Hematopoietic multipotent progenitor cell (in vitro differentiated cells): ENCODE results near the gene FGD4. TPM values are rescaled to one million over a fixed set of nuclear protein-coding genes. Genes with fewer than 3 reads are reported as not detected.

ENCODE experiments used
- DNase-seq, 3 donors: peaks; one replicate each; pipeline ENCODE4 v3.0.0-alpha.2; 2011 to 2015; ENCODE audit warnings: low read depth in 2 of 3, low spot score in 2 of 3
- total RNA-seq: library from RNA; depleted of rRNA; stranded (reverse); fragments of >200 nt; gene quantifications from one replicate; pipeline ENCODE4 v1.2.3, GENCODE V29; 2012

Gene FGD4
- total RNA-seq, 1 donor = 3.2 TPM

DNA sequence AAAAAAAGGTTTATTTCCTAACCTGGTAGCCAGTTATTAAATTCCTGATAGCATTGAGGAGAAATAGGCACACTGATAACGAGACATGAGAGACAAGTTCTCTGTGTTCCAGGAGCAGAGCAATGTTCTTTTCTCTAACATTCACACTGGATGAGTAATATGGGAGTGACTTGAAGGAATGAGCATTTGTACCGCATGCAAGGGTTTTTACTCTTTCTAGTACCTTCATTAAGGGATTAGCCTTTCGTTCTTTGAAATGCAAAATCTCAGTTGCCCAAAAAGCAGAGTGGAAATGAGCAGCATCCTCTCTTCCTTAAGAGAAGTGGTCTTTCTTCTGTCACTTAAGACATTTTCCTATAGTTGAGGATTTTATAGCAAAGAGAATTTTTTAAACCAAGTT lies 54.7 kb downstream of the FGD4 start:
- no peak for DNase-seq

DNA sequence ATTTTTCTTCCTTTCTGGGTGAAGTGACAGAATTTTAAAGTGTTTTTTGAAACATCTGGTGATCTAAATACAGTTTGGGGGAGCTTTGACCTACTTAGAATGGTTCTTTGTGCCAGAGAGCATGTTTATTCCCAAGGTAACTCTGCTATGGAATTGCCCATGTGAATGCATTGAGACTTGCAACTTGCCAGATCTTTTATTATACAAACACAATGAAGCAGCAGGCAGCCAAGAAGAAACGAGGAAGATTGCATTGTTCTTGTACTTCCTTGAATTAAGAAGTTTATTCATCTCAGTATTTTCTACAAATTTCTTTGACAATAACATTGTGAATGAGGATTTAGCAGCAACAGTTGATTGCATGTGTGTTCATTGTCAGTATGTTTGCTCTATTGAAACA lies 55.5 kb downstream of the FGD4 start:
- no peak for DNase-seq

DNA sequence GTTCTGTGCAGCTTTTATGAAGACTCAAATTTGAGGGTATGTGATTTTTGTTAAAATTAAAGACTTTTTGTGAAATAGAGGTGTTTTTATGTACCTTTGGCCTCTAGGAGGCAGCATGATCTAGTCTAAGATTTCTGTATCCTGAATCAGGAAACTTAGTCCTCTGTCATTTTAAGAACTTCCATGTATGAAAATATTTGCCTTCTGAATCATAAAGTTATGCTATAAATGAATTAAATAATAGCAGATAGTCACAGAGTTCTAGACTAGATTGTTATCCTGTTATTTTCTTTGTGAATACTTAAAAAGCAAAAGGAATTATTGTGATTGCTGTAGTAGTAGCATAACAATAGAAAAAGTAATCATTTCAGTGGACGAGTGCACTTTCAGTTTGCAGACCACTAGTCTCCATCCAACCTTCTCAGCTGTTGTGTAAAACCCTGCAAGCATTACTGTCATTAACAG lies 56.3 kb downstream of the FGD4 start:
- DNase-seq = peak in 2 of 3 donors; percentile 68 to 87

DNA sequence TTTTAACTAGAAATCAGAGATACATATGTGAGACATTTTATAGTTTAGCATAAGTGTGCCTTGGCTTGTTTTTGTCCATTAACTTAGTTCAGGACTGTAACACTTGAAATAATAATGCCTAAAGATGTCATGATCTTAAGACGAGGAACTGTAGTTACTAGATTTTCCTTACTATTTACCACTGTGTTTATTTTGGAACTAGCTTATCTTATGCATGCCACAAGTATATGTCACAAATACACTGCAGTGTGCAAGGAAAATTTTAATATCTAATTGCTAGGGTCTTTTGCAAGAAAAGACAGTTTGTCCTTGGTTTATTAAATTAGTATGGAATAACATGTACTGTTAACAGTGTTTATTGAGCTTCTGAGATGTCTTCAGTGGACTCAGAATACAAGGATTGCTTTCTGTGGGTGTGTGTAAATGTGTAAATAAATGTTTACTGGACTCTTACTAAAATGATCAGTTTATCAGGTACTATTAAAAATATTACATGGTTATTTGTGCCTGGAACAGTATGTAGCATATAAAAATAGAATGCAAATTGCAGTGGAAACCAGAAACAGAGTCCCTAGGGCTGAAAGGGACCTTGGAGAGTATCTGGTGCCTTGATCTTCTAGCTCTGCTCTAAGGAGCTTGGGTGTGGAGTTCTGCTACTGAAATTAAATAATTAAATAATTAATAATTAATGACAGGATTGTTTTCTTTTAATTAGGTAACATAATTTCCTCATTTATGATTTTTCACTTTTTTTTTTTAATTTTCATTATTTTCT lies 58.1 kb downstream of the FGD4 start:
- DNase-seq = no peak

DNA sequence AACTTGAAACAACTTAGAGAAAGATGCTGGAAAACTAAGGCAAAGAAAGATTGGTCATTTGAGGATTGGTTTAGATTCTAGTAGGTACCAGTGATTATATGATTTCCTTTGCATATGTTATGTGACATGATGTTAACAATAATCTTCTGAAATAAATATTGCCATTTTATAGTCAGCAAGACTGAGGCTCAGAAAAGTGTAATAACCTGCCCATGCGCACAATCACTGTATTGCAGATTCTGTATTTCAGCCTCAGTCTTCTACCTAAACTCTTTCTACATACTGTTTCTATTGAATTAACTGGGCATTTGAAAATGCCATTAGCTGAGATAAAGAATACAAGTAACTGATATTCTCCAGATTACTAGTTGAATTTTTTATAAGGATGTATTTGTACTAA lies 61.3 kb downstream of the FGD4 start:
- no peak for DNase-seq

DNA sequence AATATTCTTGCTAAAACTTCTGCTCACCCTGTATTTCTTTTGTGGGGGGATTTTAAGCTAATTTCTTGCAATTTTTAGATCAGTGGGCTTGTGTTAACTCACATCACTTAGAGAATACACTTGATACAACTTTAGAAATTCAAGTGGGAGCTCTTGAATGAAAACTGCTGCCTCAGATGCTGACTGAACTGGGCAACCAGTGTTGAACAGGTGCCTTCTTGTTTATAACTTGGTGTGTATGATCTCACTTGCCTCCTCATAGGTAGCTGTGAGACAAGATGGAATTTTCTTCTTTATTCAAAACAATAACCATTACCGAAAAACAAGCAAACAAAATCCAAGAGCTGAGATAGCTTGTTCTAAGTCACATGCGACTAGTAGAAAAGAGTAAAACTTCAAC lies 63.5 kb downstream of the FGD4 start:
- no peak for DNase-seq

DNA sequence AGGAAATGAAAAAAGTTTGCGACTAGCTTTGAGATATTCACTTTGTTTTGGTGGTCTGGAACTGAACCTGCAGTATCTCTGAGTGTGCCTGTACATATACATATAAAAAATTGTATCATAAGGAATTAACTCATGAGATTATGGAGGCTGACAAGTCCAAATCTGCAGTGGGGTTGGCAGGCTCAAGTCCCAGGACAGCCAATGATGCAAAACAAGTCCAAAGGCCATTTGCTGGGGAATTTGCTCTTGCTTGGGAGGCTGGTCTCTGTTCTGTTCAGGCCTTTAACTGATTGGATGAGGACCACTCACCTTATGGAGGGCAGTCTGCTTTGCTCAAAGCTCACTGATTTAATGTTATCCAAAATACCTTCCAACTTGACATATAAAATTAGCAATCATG lies 66.8 kb downstream of the FGD4 start:
- no peak for DNase-seq

DNA sequence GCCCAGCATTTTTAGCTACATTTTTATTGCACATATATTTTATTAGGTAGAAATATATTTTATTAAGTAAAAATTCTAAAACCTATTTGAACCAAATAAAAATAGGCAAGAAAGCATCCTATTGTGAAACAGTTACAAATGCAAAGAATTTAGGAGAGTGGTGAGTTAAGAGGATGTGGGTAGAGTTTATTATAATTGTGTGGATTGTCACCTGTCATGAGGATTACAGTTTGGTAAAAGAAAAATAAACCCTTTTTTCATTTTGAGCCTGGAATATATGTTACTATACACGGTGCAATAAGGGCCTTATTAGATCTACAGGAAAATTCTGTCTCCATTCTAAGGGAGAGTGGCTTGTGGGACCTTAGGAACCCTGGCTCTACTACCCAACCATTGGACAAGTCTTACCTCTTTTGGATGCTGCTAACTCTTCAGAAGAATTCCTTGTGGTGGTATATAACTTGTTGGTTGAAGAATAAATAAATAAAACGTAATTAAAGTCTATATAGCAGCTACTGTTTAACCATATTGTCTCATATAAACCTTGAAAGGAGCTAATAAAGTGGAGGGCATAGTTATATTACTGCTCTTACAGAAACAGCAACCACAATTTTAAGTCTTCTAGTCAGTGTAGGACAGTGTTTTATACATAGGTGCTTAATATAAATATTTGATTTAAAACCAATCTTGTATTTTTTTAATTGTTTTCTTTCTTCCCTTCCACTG lies 67.8 kb downstream of the FGD4 start:
- no peak for DNase-seq

DNA sequence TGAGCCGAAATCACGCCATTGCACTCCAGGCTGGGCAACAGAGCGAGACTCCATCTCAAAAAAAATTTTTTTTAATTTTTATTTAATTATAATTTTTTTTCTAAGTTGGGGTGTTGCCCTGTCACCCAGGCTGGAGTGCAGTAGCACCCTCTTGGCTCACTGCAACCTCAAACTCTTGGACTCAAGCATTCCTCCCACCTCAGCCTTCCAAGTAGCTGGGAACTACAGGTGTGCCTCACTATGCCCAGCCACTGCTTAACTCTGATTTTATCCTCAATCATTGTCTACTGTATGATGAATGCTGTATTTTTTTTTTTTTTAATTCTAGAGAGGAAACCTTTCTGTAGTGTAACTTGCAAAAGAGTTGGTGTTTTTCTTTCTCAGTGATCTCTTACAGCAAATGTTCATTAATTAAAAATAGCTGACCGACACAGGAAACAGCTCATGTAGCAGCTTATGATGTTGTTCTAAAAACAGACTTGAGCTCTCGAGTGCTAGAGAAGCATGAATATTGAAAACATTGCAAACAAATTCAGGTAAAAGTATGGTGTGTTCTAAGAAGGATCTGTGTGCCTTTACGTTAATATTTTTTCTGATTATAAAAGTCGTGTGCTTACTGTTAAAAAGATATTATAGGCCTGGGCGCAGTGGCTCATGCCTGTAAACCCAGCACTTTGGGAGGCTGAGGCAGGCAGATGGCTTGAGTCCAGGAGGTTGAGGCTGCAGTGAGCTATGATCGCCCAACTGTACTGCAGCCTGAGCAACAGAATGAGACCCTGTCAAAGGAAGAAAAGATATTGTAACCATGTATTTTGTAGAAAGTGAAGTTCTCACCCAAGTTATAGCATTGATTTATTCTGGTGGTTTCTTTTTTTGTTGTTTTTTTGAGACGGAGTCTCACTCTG lies 68.9 kb downstream of the FGD4 start:
- DNase-seq = peak in 1 of 3 donors; percentile 36

DNA sequence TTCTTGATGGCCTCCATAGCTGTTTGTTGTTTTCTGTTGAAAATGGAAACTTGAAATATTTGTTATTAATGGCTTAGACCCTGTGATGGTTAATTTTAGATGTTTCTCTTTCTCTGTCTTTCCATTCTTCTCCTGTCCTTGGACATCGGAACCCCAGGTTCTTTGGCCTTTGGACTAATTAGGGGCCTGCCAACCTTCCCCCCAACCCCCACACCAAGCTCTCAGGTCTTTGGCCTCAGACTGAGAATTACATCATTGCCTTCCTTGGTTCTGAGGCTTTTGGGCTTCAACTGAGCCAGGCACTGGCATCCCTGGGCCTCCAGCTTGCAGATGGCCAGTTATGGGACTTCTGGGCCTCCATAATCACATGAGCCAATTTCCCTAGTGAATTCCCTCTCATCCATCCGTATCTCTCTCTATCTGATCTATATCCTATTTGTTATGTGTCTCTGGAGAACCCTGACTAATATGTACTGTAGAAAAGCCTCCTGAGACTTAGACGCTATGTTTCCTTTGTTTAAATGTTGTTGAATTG lies 71.6 kb downstream of the FGD4 start:
- DNase-seq = no peak

DNA sequence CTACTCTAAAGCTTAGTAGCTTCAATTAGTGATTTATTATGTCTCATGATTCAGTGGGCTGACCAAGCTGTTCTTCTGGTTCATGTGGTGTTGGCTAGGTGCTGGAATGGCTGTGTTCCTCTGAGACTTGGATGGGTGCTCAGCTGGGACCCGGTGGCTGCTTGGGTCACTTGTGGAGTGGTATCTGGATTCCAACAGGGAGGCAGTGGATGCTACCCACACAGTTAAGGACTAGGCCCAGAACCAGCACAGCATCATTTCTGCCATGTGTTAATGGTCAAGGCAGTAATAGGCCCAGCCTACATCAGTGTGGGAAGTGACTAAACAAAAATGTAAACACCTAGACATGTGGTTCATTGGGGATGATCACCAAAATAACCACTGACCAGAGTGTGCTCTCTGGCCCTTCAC lies 72.2 kb downstream of the FGD4 start:
- no peak for DNase-seq

DNA sequence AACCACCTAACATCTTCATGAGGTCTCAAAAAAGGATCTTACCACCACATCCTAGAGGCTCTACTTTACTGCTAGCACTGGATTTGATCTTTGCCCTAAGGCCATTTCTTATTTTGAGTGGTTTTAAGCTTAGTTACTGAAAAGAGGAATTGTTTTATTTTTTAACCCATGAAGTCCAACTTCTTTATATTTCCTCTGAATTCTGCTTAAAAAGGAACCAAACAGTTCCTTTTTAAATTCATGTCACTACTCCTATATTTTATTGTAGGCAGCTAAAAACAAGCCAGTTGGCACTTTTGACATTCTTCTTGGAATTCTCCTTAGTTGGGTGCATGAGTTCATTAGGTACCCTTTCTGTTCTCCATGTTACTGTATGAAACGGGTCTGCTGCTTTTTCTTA lies 76.4 kb downstream of the FGD4 start:
- DNase-seq = no peak

DNA sequence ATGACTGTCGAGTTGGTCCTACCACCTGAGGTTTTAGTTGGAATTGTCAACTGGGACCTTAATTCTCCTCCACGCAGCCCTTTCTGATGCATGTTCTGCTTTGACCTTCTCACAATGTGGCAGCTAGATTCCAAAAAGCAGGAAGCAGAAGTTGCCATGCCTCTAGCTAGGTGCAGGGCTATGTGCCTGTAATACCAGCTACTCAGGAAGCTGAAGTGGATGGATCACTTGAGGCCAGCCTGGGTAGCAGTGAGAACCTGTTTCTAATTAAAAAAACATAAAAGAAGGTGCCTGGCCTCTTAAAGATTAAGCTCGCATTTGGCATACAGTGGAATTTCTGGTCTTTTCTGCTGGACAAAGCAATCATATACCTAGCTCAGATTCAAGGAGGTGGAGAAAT lies 77.1 kb downstream of the FGD4 start:
- DNase-seq = no peak

DNA sequence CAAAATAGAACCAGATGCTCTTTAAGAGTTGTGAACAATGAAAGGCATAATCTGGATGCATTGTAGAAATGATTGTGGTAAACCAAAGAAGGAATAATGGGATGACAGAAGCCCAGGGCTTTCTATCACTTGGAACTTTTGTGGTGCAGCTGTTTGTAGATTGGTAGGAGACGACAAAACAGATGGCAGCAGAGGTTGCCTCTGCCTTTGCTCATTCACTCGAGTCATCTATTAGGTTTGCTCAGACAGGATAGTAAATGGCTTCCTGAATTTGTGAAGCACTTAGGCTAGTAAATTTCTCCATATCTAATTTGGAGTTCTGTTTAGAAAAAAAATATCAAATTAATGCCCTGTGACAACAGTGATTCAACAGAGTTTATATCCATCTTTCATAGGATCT lies 78.4 kb downstream of the FGD4 start:
- DNase-seq = no peak

DNA sequence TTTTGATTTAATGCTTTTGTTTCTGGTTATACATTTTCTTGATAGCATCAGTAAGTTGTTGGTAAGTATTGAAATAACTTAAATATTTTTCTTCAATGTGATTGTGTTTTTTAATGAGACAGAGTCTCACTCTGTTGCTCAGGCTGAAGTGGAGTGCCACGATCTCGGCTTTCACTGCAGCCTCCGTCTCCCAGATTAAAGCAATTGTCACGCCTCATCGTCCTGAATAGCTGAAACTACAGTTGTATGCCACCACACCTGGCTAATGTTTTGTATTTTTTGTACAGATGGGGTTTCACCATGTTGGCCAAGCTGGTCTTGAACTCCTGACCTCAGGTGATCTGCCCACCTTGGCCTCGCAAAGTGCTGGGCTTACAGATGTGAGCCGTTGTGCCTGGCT lies 78.8 kb downstream of the FGD4 start:
- no peak for DNase-seq

DNA sequence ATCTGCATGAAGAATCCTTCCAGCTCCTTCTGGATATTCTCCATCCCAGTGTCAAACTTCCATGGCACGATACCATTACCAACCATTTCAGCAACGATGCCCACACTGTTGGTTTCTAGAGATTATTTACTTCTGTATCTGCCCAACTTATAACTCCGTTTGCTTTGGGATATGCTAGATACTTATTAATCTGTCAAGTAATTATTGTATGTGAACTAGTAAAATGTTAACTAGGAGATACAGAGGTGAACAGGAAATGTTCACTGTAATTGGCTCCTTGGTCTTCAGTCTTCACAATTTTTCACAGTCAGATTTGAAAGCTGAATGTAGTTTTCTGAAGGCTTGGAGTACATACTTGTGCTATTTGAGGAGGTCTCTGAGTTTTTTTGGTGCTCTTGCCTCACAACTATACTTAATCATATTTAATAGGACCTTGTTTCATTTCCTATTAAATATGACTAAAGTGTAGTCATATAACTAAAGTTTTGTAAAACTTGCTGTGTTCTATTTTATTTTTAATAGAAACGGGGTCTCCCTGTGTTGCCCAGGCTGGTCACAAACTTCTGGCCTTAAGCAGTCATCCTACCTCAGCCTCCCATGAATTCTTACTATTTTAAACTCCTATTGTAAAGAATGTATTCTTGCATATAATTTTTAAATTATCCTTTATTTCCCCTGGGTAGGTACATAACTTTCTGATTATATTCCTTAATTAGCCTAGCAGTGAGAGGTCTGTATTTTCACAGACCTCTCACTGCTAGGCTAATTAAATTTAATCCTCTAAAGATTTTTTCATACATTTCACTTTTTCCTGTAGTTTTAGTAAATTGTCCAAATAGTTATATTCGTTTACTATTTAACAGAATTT lies 79.7 kb downstream of the FGD4 start:
- no peak for DNase-seq

DNA sequence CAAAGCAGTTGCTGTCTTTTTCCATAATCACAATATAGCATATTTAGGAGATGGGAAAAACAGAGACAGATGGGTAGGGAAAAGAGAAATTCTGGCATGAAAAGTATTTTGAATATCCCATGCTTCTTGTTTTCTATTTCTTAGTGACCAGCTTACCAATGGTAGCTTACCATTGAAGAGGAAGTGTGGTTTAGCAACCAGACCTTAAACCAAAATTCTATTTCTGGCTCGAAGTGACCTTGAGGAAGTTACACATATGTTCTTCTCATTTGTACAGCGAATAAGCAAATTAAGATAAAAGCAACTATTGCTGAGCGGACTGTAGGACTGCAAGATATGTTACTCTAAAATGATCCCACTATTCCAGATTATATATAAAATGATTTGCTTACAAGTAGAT lies 82.9 kb downstream of the FGD4 start:
- DNase-seq = peak in 2 of 3 donors; percentile 21 to 53

DNA sequence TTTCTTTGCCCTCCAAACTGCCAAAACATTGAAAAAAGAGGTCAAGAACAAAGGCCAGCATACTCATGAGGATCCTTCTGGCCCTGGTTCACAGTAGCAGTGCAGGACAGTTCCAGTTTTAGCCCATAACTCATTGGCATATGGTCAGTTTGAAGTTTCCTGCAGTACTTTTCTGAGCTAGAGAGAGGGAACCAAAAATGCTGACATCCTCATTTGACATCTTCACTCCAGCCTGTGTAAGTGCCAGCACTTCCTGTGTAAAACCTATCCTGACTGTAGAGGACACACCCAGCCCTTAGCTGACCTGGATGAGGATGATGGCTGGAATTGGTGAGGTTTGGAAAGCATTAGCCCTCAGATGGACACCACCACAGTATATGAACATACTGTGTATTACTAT lies 84.1 kb downstream of the FGD4 start:
- DNase-seq = no peak

DNA sequence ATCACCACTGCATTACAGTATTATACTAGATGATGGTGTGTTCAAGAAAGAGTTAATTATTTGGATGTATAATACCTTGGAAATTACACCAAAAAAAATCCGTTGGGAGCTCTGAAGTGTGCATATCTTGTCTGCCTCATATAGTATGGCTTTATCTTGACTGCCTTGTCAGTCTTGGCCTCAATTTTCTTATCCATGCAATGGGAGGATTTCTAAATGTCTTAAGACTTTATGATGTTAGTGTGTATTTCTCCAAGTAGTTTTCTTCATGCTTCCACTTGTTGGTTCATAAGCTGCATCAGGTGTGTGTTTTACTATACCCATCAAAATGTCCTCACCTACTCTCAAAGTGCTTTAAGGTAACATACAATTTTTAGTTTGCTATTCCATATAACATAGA lies 84.6 kb downstream of the FGD4 start:
- DNase-seq = no peak

DNA sequence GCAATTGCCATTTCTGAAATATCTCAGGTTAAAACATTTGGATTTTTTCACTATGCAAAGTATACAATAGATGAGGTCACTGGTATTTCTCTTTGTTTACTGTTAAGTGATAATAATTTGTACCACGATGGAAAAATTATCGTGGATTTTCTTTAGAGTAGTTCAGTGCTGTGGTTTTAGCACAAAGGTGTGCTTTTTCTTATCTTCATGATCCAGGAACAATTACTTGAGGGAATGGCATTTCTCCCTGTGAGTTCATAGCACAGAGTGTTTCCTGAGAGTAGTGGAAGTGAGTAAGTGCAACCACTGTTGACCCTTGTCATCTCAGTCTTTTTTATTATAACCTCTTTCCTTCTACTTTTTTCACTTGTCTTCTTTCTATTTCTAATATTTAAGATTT lies 86.8 kb downstream of the FGD4 start:
- DNase-seq = no peak
